HepG2 (cell line): ENCODE results near the gene OR2AG2. TPM values are rescaled to one million over a fixed set of nuclear protein-coding genes. Genes with fewer than 3 reads are reported as not detected.

Source experiments
- ATAC-seq: fragments of 200-7000 bp; cut with Tn5 transposase; 3 replicates; pipeline ENCODE4 v1.9.1; 2020; ENCODE audit warnings: mild to moderate bottlenecking, moderate library complexity
- BruUV-seq: library from RNA; stranded (reverse); fragments of 400-500 nt; replicated peaks from 2 replicates; lab custom pipeline; 2021; lab: Mats Ljungman, UMichigan
- CTCF ChIA-PET: fragments of 300-600 bp; formaldehyde crosslinking; extraction: SDS; loops from one replicate; lab custom pipeline; 2021; ENCODE audit warnings: low total read pairs, inconsistent platforms, low intra/inter-chr PET ratio; lab: Yijun Ruan, JAX
- POLR2A ChIA-PET: fragments of 350-600 bp; sonication (Branson Sonifier 250); formaldehyde crosslinking; loops from one replicate; lab custom pipeline; 2020; ENCODE audit warnings: antibody characterized with exemption, inconsistent platforms; lab: Yijun Ruan, JAX
- DNase-seq: peaks from one replicate; pipeline ENCODE4 v3.0.0-alpha.2; 2015; ENCODE audit warnings: low spot score
- FAIRE-seq: peaks from 3 replicates; lab custom pipeline; 2011; peaks lifted over from hg19 to GRCh38; lab: Jason Lieb, UNC
- H2AFZ ChIP-seq: one replicate; pipeline ENCODE4 v1.6.1; 2011; ENCODE audit warnings: low read length, inconsistent platforms
- H3K27ac ChIP-seq: fragments of 300-600 bp; 3 replicates; pipeline ENCODE4 v1.8.0; 2011; ENCODE audit warnings: mixed run types, mild to moderate bottlenecking, mixed read lengths, low read length, inconsistent platforms; ENCODE audit not compliant: insufficient read depth; ENCODE audit errors: extremely low read length
- H3K27me3 ChIP-seq, 2 experiments: fragments of 200-600 bp in 1 of 2; 2 replicates in 1 of 2; 3 replicates in 1 of 2; pipeline versions ENCODE4 v1.6.0 to v1.8.0; 2011; ENCODE audit warnings: low read length in 2 of 2, mild to moderate bottlenecking in 2 of 2, moderate library complexity in 2 of 2, inconsistent platforms in 1 of 2; ENCODE audit not compliant: insufficient read depth in 2 of 2, control insufficient read depth in 1 of 2
- H3K36me3 ChIP-seq, 2 experiments: fragments of 200-600 bp in 1 of 2; replicated peaks in 1 of 2; 2 replicates in 1 of 2; 3 replicates in 1 of 2; pipeline versions ENCODE4 v1.5.1 to v1.8.0; 2011; ENCODE audit warnings: low read length in 2 of 2, inconsistent platforms in 1 of 2; ENCODE audit not compliant: insufficient read depth in 2 of 2, control insufficient read depth in 1 of 2
- H3K4me1 ChIP-seq: 2 replicates; pipeline ENCODE4 v1.5.1; 2012; ENCODE audit warnings: low read length, inconsistent platforms; ENCODE audit not compliant: insufficient read depth
- H3K4me2 ChIP-seq: 2 replicates; pipeline ENCODE4 v1.6.0; 2011; ENCODE audit warnings: low read depth, low read length, inconsistent platforms
- H3K4me3 ChIP-seq, 3 experiments: fragments of 200-600 bp in 1 of 3; sonication (generic), shearing (Covaris generic) in 1 of 3; replicated peaks in 1 of 3; 2 replicates each; pipeline ENCODE4 v1.5.1; 2011 to 2016; ENCODE audit warnings: low read length in 3 of 3, inconsistent platforms in 2 of 3, low read depth in 2 of 3, mild to moderate bottlenecking in 2 of 3, control low read depth in 1 of 3, mixed read lengths in 1 of 3; ENCODE audit not compliant: insufficient read depth in 1 of 3
- H3K79me2 ChIP-seq: one replicate; pipeline ENCODE4 v1.6.1; 2011; ENCODE audit warnings: low read length, inconsistent platforms; ENCODE audit not compliant: insufficient read depth
- H3K9ac ChIP-seq: 2 replicates; pipeline ENCODE4 v1.6.0; 2011; ENCODE audit warnings: mild to moderate bottlenecking, low read depth, low read length, inconsistent platforms; ENCODE audit not compliant: insufficient read depth
- H3K9me3 ChIP-seq: 2 replicates; pipeline ENCODE4 v1.5.1; 2012; ENCODE audit warnings: mild to moderate bottlenecking, low read length
- H4K20me1 ChIP-seq: 2 replicates; pipeline ENCODE4 v1.6.0; 2011; ENCODE audit warnings: inconsistent platforms, mild to moderate bottlenecking, low read length, moderate library complexity; ENCODE audit not compliant: insufficient read depth
- HNF4A ChIP-seq: sonication (generic); formaldehyde crosslinking; IDR thresholded peaks from 2 replicates; pipeline ENCODE4 v1.4.0; 2020; ENCODE audit warnings: missing genetic modification reagents
- IRF9 ChIP-seq: sonication (generic); formaldehyde crosslinking; IDR thresholded peaks from 2 replicates; pipeline ENCODE4 v1.8.0; 2022; ENCODE audit warnings: missing genetic modification reagents, mild to moderate bottlenecking, borderline replicate concordance
- NAIF1 ChIP-seq: sonication (generic); formaldehyde crosslinking; IDR thresholded peaks from 2 replicates; pipeline ENCODE4 v1.5.0; 2020; ENCODE audit warnings: mild to moderate bottlenecking, missing genetic modification reagents, borderline replicate concordance
- NFE2L2 ChIP-seq: fragments of 150-350 bp; IDR thresholded peaks from 2 replicates; pipeline ENCODE4 v1.6.1; 2014; ENCODE audit warnings: low read length
- TEF ChIP-seq: sonication (generic); formaldehyde crosslinking; IDR thresholded peaks from 2 replicates; pipeline ENCODE4 v1.5.0; 2020; ENCODE audit warnings: missing genetic modification reagents
- ZFP62 ChIP-seq: sonication (generic); formaldehyde crosslinking; IDR thresholded peaks from 2 replicates; pipeline ENCODE4 v1.4.0; 2020; ENCODE audit warnings: missing genetic modification reagents
- WGBS: methylation state at CpG from one replicate; pipeline ENCODE4 v1.1.6; 2017; ENCODE audit warnings: low lambda C conversion rate; 5-methylcytosine and 5-hydroxymethylcytosine counted together
- in situ Hi-C: cut with HindIII; loops from 2 replicates; pipeline ENCODE4 v1.10.0; 2017; ENCODE audit warnings: low pct_unique_long_range_greater_than_20kb; ENCODE audit not compliant: extremely low pct_ligation_motif_present
- intact Hi-C: fragments of 100-400 bp; cut with micrococcal nuclease; formaldehyde crosslinking; loops from one replicate; pipeline ENCODE4 v1.10.0; 2022; ENCODE audit not compliant: unreplicated experiment
- polyA plus RNA-seq, 8 experiments: library from polyadenylated mRNA; depleted of rRNA in 3 of 8; stranded (reverse) in 7 of 8; unstranded in 1 of 8; fragments of >200 nt; fragmentation: Illumina TruSeq in 4 of 8; extraction: Trizol in 4 of 8; gene quantifications; 2 replicates each; pipeline versions ENCODE4 v1.2.1 to v1.2.3, GENCODE V29; 2011 to 2016; ENCODE audit warnings: low read depth in 4 of 8, missing spikeins in 1 of 8, mixed read lengths in 1 of 8; ENCODE audit not compliant: insufficient read depth in 1 of 8
- total RNA-seq, 5 experiments: library from RNA; depleted of rRNA; stranded (reverse); fragments of >200 nt; fragmentation: Illumina TruSeq; extraction: Trizol; gene quantifications; 2 replicates each; pipeline ENCODE4 v1.2.3, GENCODE V29; 2016; ENCODE audit warnings: low read depth in 1 of 5

OR2AG2 gene
- total and polyA plus RNA-seq, 2 of the 13 experiments (the other 11 are each of a cell fraction or from before 2014, with no cell fraction given) = not detected

GRCh38 chr11:6727971-6728760 lies 43.6 kb downstream of the OR2AG2 start:
- Histone ChIP-seq H3K4me1 (peaks cover 19% of the 10 kb centered on the region), H3K9me3 (no peaks in the 10 kb centered on the region), H3K4me2 (no peak overlapping the region), H2AFZ (no peak overlapping the region), H3K27ac (no peak overlapping the region), H3K79me2 (no peaks in the 10 kb centered on the region), H3K4me3 (no peak overlapping the region), H3K36me3 (no peaks in the 10 kb centered on the region), H3K27me3 (peaks cover 0 to 3% of the 10 kb centered on the region in 2 experiments; a peak in 1 of 5 replicates), H4K20me1 (no peaks in the 10 kb centered on the region), H3K9ac (no peak overlapping the region)
- TF ChIP-seq TEF (CRISPR knock-in tag) (no peak), ZFP62 (CRISPR knock-in tag) (no peak), NFE2L2 (0 out of 2 replicates have a peak, but pooled peaks have one; percentile 45), NAIF1 (CRISPR knock-in tag) (no peak)
- 26% methylated on average over 6 of the region's 6 CpGs for WGBS
- in situ Hi-C loops = no loop called here
- intact Hi-C loops = no loop called here
- DNase-seq = no peak
- CTCF ChIA-PET = no interaction called here
- POLR2A ChIA-PET = no interaction called here
- ATAC-seq = no peak
- no TSS peak for BruUV-seq
- no peak for FAIRE-seq

- no TSS peak for BruUV-seq
- ChIA-PET POLR2A (no interaction called here), CTCF (no interaction called here)
- Histone ChIP-seq H3K9me3 (no peaks in the 10 kb centered on the region), H2AFZ (no peak overlapping the region), H3K4me3 (no peak overlapping the region), H3K4me1 (peaks cover 19% of the 10 kb centered on the region), H3K9ac (no peak overlapping the region), H3K4me2 (no peak overlapping the region), H3K79me2 (no peaks in the 10 kb centered on the region), H3K27ac (no peak overlapping the region), H3K36me3 (no peaks in the 10 kb centered on the region), H3K27me3 (peaks cover 0 to 3% of the 10 kb centered on the region in 2 experiments; a peak in 1 of 5 replicates), H4K20me1 (no peaks in the 10 kb centered on the region)
- TF ChIP-seq IRF9 (CRISPR knock-in tag) (no peak), HNF4A (CRISPR knock-in tag) (0 out of 2 replicates have a peak, but pooled peaks have one; percentile 10)
- 0% methylated on average over 2 of the region's 2 CpGs for WGBS
- ATAC-seq (no peak), FAIRE-seq (no peak), DNase-seq (peak; percentile 8)
- intact Hi-C loops (no loop called here), in situ Hi-C loops (no loop called here)
Observed at GRCh38 chr11:6725386-6725896, 46.3 kb downstream of the OR2AG2 start.
